CD4-positive, alpha-beta T cell (primary cell): Measurements from ENCODE around the gene MATN1. TPM values are rescaled to one million over a fixed set of nuclear protein-coding genes. Genes with fewer than 3 reads are reported as not detected.

Experiments
- ATAC-seq: fragments of 200-7000 bp; cut with Tn5 transposase; one replicate; pipeline ENCODE4 v1.10.0; 2022; ENCODE audit warnings: mild to moderate bottlenecking; ENCODE audit not compliant: poor library complexity
- CTCF ChIA-PET: fragments of 350-600 bp; sonication (Branson Sonifier 250); formaldehyde crosslinking; loops from one replicate; lab custom pipeline; 2021; ENCODE audit warnings: antibody characterized with exemption, inconsistent platforms; lab: Charles Lee
- POLR2A ChIA-PET: fragments of 350-600 bp; sonication (Branson Sonifier 250); formaldehyde crosslinking; loops from one replicate; lab custom pipeline; 2021; ENCODE audit warnings: antibody characterized with exemption, inconsistent platforms; lab: Charles Lee
- DNase-seq, 14 experiments: peaks; one replicate each; pipeline ENCODE4 v3.0.0-alpha.2; 2013 to 2020; ENCODE audit warnings: mixed read lengths in 2 of 14
- H3K27ac ChIP-seq, 2 donors: one replicate each; pipeline versions ENCODE4 v1.5.1 to v1.7.0; 2013; ENCODE audit warnings: low read length in 2 of 2, low read depth in 1 of 2, mild to moderate bottlenecking in 1 of 2
- H3K27me3 ChIP-seq, 2 experiments: 1 replicate in 1 of 2; 2 replicates in 1 of 2; pipeline versions ENCODE4 v1.6.1 to v1.7.0; 2013; ENCODE audit warnings: low read length in 2 of 2, control low read depth in 1 of 2, mild to moderate bottlenecking in 1 of 2, moderate library complexity in 1 of 2; ENCODE audit not compliant: insufficient read depth in 2 of 2, control insufficient read depth in 1 of 2
- H3K36me3 ChIP-seq: one replicate; pipeline ENCODE4 v1.6.1; 2013; ENCODE audit warnings: low read length, control low read depth; ENCODE audit not compliant: insufficient read depth
- H3K4me1 ChIP-seq: one replicate; pipeline ENCODE4 v1.6.1; 2013; ENCODE audit warnings: low read length, control low read depth; ENCODE audit not compliant: insufficient read depth
- H3K4me3 ChIP-seq: one replicate; pipeline ENCODE4 v1.5.1; 2013; ENCODE audit warnings: mild to moderate bottlenecking, low read length, moderate library complexity
- H3K9me3 ChIP-seq, 2 experiments: 1 replicate in 1 of 2; 2 replicates in 1 of 2; pipeline versions ENCODE4 v1.6.1 to v1.7.0; 2013; ENCODE audit warnings: low read length in 2 of 2, mild to moderate bottlenecking in 2 of 2, control low read depth in 1 of 2, moderate library complexity in 1 of 2; ENCODE audit not compliant: control insufficient read depth in 1 of 2, insufficient read depth in 1 of 2
- H3K27ac Mint-ChIP-seq: one replicate; pipeline ENCODE4 v1.8.0; 2020; ENCODE audit warnings: mixed read lengths
- H3K27me3 Mint-ChIP-seq: one replicate; pipeline ENCODE4 v1.8.0; 2021; ENCODE audit warnings: mixed read lengths
- H3K36me3 Mint-ChIP-seq: one replicate; pipeline ENCODE4 v1.8.0; 2021; ENCODE audit warnings: low read depth, mixed read lengths
- H3K4me1 Mint-ChIP-seq: one replicate; pipeline ENCODE4 v1.8.0; 2021; ENCODE audit warnings: low read depth, mixed read lengths
- H3K4me3 Mint-ChIP-seq: one replicate; pipeline ENCODE4 v1.8.0; 2020; ENCODE audit warnings: mild to moderate bottlenecking, mixed read lengths
- H3K9me3 Mint-ChIP-seq: one replicate; pipeline ENCODE4 v1.8.0; 2020; ENCODE audit warnings: mixed read lengths
- CTCF ChIP-seq: fragments of 200-600 bp; IDR thresholded peaks from one replicate; pipeline ENCODE4 v1.8.0; 2022; ENCODE audit warnings: antibody characterized with exemption, mild to moderate bottlenecking
- intact Hi-C, 2 experiments: fragments of 100-400 bp; cut with DNase I in 1 of 2; cut with micrococcal nuclease in 1 of 2; formaldehyde crosslinking; loops; one replicate each; pipeline versions ENCODE4 v1.15.1 to v1.9.0; 2023 to 2025; cut with DNase I, micrococcal nuclease
- total RNA-seq, 174 experiments: library from RNA in 2 of 174; stranded (reverse) in 2 of 174; gene quantifications; one replicate each; pipeline ENCODE4 v1.2.3 and lab custom pipeline; 2021 to 2026

The MATN1 gene
- total RNA-seq, 2 experiments from 2014 or later, result 2.5 to 2.7 TPM

DNA sequence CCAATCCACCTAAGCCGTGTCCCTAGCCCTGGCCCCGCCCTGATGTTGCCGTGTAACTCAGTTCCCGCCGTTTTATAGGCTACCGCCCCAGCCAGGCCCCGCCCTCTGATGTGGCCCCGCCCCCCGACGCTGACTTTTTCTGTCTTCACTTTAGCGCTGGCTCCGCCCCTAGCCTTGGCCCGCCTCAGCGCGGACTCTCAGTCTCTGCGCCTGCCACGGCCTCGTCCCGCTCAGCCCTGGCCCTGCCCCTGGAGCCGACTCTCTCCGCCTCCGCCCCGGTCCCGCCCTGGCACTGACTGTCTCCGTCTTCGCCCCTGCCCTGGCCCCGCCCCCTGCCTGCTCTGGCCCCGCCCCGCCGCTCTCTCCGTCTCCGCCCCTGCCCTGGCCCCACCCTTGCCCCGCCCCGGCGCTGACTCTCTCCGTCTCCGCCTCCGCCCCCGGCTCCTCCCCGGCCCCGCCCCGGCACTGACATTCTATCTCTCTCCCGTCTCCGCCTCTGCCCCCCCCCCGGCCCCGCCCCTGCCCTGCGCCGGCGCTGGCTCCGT is 5.2 kb downstream of the MATN1 start:
- Mint-ChIP-seq H3K4me1 (peaks cover 29% of the 10 kb centered on the region), H3K27ac (peak overlapping the region; percentile 92), H3K9me3 (peaks cover 3% of the 10 kb centered on the region), H3K27me3 (no peaks in the 10 kb centered on the region), H3K4me3 (peak overlapping the region; percentile 95), H3K36me3 (peaks cover 21% of the 10 kb centered on the region)
- Histone ChIP-seq H3K27me3 (no peaks in the 10 kb centered on the region), H3K4me3 (peak overlapping the region; percentile 56), H3K4me1 (peaks cover 44% of the 10 kb centered on the region), H3K9me3 (peaks cover 7 to 14% of the 10 kb centered on the region in 2 experiments), H3K27ac (peak overlapping the region; percentile 7 to 76), H3K36me3 (peaks cover 11% of the 10 kb centered on the region)
- peak; percentile 83 for ATAC-seq
- intact Hi-C loops, result loop anchor here (2.0 to 10.0 kb wide), 9 partner anchors 31 to 1481 kb away; partner anchors contain the start of genes LAPTM5 (in 1 of the 2), PTPRU (in 1 of the 2), PUM1 (in 1 of the 2) and SNRNP40 (in 1 of the 2)
- peak; percentile 99 to 100 (median 100) for DNase-seq
- POLR2A ChIA-PET, result interaction anchor here (0.6 to 5.5 kb wide), 18 partner anchors 10 to 1933 kb away, joined by 4 to 98 read pairs (median 8); partner anchors contain the start of genes LAPTM5, RBBP4, SNRNP40 and SRSF4
- CTCF ChIA-PET, result interaction anchor here (0.7 to 5.6 kb wide), 11 partner anchors 15 to 211 kb away, joined by 3 to 87 read pairs (median 10); partner anchors contain the start of gene LAPTM5
- TF ChIP-seq CTCF, result no peak

DNA sequence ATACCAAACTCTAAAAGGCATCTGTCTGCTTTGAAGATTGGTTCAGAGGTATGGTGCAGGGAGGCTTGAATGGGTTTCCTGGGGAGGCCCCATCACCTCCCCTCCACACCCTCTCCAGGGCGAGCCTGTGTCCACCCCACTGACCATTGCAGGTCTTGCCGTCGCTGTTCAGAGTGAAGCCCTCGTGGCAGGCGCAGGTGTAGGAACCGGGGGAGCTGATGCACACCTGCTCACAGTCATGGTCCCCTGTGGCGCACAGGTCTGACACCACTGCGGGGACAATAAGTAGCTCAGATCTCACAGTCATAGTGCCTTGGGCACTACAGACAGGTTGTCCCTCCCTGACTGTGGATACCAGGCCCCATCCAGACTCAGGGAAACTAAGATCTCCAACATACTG is 6.7 kb downstream of the MATN1 start:
- Histone ChIP-seq H3K9me3 (peaks cover 7 to 14% of the 10 kb centered on the region in 2 experiments), H3K4me1 (peaks cover 31% of the 10 kb centered on the region), H3K36me3 (no peaks in the 10 kb centered on the region), H3K4me3 (no peak overlapping the region), H3K27ac (no peak overlapping the region), H3K27me3 (no peaks in the 10 kb centered on the region)
- Mint-ChIP-seq H3K36me3 (peaks cover 12% of the 10 kb centered on the region), H3K4me3 (peak overlapping the region; percentile 85), H3K27ac (peak overlapping the region; percentile 92), H3K27me3 (no peaks in the 10 kb centered on the region), H3K9me3 (peaks cover 3% of the 10 kb centered on the region), H3K4me1 (peaks cover 29% of the 10 kb centered on the region)
- intact Hi-C loops, result loop anchor here (5.0 to 10.0 kb wide), 6 partner anchors 196 to 1479 kb away; partner anchors contain the start of genes PTPRU (in 1 of the 2) and PUM1 (in 1 of the 2)
- POLR2A ChIA-PET, result interaction anchor here (1.2 kb wide), 1 partner anchor 12 kb away, joined by 4 read pairs; no protein-coding TSS in a partner anchor
- no peak for TF ChIP-seq CTCF
- peak in 1 of 14 experiments; percentile 52 for DNase-seq
- CTCF ChIA-PET, result interaction anchor here (1.2 kb wide), 1 partner anchor 9 kb away, joined by 4 read pairs; no protein-coding TSS in a partner anchor
- ATAC-seq, result no peak

DNA sequence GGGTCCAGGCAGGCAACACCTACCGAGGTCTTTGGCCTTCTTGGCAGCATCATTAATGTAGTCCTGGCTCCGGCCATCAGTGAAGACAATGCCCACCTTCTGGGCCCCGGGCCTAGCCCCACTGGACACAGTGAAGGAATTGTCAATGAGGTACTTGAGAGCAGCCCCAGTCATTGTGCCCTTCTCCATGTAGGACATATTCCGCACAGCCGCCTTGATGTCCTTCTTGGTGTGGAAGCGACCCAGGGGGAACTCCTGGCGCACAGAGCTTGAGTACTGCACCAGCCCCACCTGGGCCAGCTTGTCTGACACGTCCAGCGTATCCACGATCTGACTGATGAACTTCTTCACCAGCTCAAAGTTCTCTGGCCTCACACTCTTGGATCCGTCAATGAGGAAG is 7.5 kb downstream of the MATN1 start:
- ATAC-seq (no peak), DNase-seq (no peak)
- Histone ChIP-seq H3K4me1 (peaks cover 30% of the 10 kb centered on the region), H3K27ac (no peak overlapping the region), H3K4me3 (no peak overlapping the region), H3K36me3 (no peaks in the 10 kb centered on the region), H3K27me3 (no peaks in the 10 kb centered on the region), H3K9me3 (peaks cover 7 to 14% of the 10 kb centered on the region in 2 experiments)
- Mint-ChIP-seq H3K27me3 (no peaks in the 10 kb centered on the region), H3K4me3 (no peak overlapping the region), H3K4me1 (peaks cover 26% of the 10 kb centered on the region), H3K9me3 (peaks cover 3% of the 10 kb centered on the region), H3K36me3 (peaks cover 12% of the 10 kb centered on the region), H3K27ac (peak overlapping the region; percentile 20)
- intact Hi-C loops, result loop anchor here (5.0 to 10.0 kb wide), 6 partner anchors 196 to 1479 kb away; partner anchors contain the start of genes PTPRU (in 1 of the 2) and PUM1 (in 1 of the 2)
- CTCF ChIA-PET, result interaction anchor here (1.2 kb wide), 1 partner anchor 9 kb away, joined by 4 read pairs; no protein-coding TSS in a partner anchor
- POLR2A ChIA-PET, result no interaction called here
- no peak for TF ChIP-seq CTCF
